ENCODE data around the gene NHLRC3. TPM values are rescaled to one million over a fixed set of nuclear protein-coding genes. Genes with fewer than 3 reads are reported as not detected.

Gene NHLRC3
- total and polyA plus RNA-seq, 2 donors (not counting 3 experiments of a cell fraction or from before 2014, with no cell fraction given): 7.3 to 10.2 TPM

DNA sequence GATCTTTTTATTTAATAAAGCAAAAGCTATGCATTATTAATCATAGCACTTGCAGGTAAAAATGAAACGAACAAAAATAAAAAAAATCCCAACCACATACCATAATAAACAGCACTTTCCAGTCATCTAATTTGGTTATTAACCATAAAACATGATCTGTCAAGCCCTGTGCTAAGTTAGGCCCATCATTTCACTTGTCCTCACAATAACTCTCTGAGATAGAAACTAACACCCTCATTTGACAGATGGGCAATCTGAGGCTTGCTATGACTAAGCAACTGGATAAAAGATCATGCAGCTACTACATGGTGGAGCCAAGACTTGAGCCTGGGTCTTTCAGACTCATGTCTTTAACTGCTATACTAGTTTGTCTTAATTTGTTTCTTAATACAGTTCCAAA is 22.2 kb upstream of the NHLRC3 start:
- no peak for DNase-seq (ENCODE audit: low read depth, low spot score)
- dilution Hi-C loops (cut with MboI; ENCODE audit: extremely low pct_ligation_motif_present, low sequenced_read_pairs): no loop called here
- CTCF ChIA-PET: interaction anchor here (0.9 to 1.4 kb wide), 2 partner anchors 12 to 32 kb away, joined by 3 to 7 read pairs; no protein-coding TSS in a partner anchor

More for the DNA sequence above, 22.2 kb upstream of the NHLRC3 start:
- H3K27me3 ChIP-seq (ENCODE audit: control insufficient read depth in 2 of 2, insufficient read depth in 2 of 2, low read length in 2 of 2): no peaks in the 10 kb centered on the region
- H3K9me1 ChIP-seq (replicated peaks; ENCODE audit: control insufficient read depth, extremely low read depth, insufficient read depth, low read length): no peaks in the 10 kb centered on the region
- intact Hi-C loops (cut with micrococcal nuclease): loop anchor here (2.0 kb wide), 1 partner anchor 101 kb away; no protein-coding TSS in a partner anchor
- no peaks in the 10 kb centered on the region for H3K79me2 ChIP-seq (ENCODE audit: control insufficient read depth, insufficient read depth, low read length)
- peaks cover 24 to 43% of the 10 kb centered on the region in 2 experiments for H3K36me3 ChIP-seq (ENCODE audit: control insufficient read depth in 2 of 2, extremely low read depth in 1 of 2, insufficient read depth in 2 of 2, low read length in 2 of 2)
- no TSS peak for BruUV-seq (replicated peaks)
- no peak overlapping the region for H2AFZ ChIP-seq (ENCODE audit: low read depth, low read length)
- no peak overlapping the region for H3K9ac ChIP-seq (replicated peaks; ENCODE audit: extremely low read depth, insufficient read depth, low read length)
- TF ChIP-seq FOS (IDR thresholded peaks at IDR 0.05; ENCODE audit: borderline replicate concordance, insufficient read depth, low read length) (no peak), POLR2A (IDR thresholded peaks at IDR 0.05; ENCODE audit: low read depth, low read length) (no peak), POLR2AphosphoS5 (IDR thresholded peaks at IDR 0.05; ENCODE audit: insufficient read depth, low read depth, low read length) (no peak), JUN (IDR thresholded peaks at IDR 0.05; ENCODE audit: borderline replicate concordance, insufficient read depth, insufficient read length, low read depth) (no peak), EZH2 (IDR thresholded peaks at IDR 0.05; ENCODE audit: borderline replicate concordance, low read depth, low read length, severe bottlenecking) (no peak), GATA2 (IDR thresholded peaks at IDR 0.05; ENCODE audit: insufficient read depth, insufficient read length, low read depth, low read length) (no peak), MYC (IDR thresholded peaks at IDR 0.05; ENCODE audit: low read depth, low read length) (no peak)
- TF ChIP-seq, protein P1, sequence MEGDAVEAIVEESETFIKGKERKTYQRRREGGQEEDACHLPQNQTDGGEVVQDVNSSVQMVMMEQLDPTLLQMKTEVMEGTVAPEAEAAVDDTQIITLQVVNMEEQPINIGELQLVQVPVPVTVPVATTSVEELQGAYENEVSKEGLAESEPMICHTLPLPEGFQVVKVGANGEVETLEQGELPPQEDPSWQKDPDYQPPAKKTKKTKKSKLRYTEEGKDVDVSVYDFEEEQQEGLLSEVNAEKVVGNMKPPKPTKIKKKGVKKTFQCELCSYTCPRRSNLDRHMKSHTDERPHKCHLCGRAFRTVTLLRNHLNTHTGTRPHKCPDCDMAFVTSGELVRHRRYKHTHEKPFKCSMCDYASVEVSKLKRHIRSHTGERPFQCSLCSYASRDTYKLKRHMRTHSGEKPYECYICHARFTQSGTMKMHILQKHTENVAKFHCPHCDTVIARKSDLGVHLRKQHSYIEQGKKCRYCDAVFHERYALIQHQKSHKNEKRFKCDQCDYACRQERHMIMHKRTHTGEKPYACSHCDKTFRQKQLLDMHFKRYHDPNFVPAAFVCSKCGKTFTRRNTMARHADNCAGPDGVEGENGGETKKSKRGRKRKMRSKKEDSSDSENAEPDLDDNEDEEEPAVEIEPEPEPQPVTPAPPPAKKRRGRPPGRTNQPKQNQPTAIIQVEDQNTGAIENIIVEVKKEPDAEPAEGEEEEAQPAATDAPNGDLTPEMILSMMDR (IDR thresholded peaks at IDR 0.05; ENCODE audit: extremely low read depth in 1 of 2, insufficient read depth in 1 of 2, low read depth in 1 of 2, low read length in 2 of 2): no peak
- TF ChIP-seq, protein P2, sequence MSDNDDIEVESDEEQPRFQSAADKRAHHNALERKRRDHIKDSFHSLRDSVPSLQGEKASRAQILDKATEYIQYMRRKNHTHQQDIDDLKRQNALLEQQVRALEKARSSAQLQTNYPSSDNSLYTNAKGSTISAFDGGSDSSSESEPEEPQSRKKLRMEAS (IDR thresholded peaks at IDR 0.05; ENCODE audit: insufficient read depth, insufficient read length): no peak
- H3K4me2 ChIP-seq (ENCODE audit: insufficient read depth, low read length): no peak overlapping the region
- no peak for FAIRE-seq
- no peaks in the 10 kb centered on the region for H3K4me1 ChIP-seq (ENCODE audit: control insufficient read depth, extremely low read depth, insufficient read depth, low read length)
- H3K4me3 ChIP-seq (replicated peaks in 1 of 3; ENCODE audit: insufficient read depth in 1 of 3, low read depth in 1 of 3, low read length in 3 of 3): no peak overlapping the region
- no peaks in the 10 kb centered on the region for H3K9me3 ChIP-seq (replicated peaks; ENCODE audit: control insufficient read depth, insufficient read depth, low read length)
- H4K20me1 ChIP-seq (replicated peaks; ENCODE audit: control insufficient read depth, extremely low read depth, insufficient read depth, low read length): no peaks in the 10 kb centered on the region
- POLR2A ChIA-PET: interaction anchor here (0.6 kb wide), 1 partner anchor 88 kb away, joined by 3 read pairs; no protein-coding TSS in a partner anchor
- H3K27ac ChIP-seq (ENCODE audit: insufficient read depth, low read depth, low read length): no peak overlapping the region
